Right lobe of liver (tissue), 4 donors: ENCODE measurements around the gene FGF4.

Source experiments
- POLR2A ChIP-seq: fragments of 450-650 bp; IDR thresholded peaks from one replicate; pipeline ENCODE4 v1.6.1; 2017; ENCODE audit warnings: antibody characterized with exemption, mild to moderate bottlenecking
- TF ChIP-seq, protein P1 (sequence below), 4 donors: fragments of 200-600 bp in 3 of 4; fragments of 450-650 bp in 1 of 4; IDR thresholded peaks; one replicate each; pipeline versions ENCODE4 v1.5.1 to v1.8.0; 2016 to 2022; ENCODE audit warnings: antibody characterized with exemption in 4 of 4, mild to moderate bottlenecking in 2 of 4
- donor health status: DM: no; HTN: no; CAD: no.
- donor health status: DM: no; HTN: no; CAD: no.
- donor health status: DM: no; HTN: yes; CAD: no.

DNA sequence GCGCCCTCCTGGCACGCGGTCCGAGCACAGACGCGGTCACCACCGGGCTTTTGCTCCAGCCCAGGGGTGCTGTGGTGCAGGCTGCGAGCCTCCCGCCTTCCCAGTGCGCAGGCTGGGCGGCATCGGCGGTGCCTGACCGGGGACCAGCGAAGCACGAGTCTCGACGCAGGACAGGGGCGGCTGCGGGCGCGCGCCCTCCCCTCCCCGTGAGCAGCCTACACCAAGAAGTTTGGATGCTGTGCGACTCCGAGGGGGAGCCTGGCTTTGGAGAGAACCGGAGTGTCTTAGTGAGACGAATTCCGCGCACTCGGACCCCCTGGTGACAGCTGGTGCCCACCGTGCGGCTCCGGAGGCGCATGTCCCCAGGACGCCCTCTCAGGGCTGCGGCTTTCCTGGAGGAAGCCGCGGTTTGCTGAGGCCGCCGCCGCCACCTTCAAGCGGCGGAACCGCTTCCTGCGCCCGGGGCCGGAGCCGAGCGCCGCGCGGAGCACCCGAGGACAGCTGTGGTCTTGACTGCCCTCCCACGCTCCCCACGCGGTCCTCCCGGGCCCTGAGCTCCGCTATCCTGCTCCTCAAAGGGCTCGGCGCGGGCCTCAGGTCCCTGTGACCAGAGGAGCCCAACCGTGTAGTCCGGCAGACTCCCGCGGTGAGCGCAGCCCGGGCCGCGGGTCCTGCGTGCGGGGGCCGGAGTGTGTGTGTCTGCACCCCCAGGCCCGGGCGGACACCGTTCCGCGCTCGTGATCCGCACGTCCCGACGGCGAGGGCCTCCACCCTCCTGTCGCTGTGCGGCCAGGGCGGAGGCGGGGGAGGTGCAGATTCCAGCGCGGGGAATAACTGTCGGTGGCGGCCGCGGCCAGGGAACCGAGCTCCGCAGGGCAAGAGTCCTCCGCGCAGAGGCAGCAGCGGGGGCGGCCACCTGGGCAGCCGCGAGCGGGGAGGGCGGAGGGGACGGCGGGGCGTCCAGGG is 42.4 kb upstream of the FGF4 start:
- TF ChIP-seq, protein P1, sequence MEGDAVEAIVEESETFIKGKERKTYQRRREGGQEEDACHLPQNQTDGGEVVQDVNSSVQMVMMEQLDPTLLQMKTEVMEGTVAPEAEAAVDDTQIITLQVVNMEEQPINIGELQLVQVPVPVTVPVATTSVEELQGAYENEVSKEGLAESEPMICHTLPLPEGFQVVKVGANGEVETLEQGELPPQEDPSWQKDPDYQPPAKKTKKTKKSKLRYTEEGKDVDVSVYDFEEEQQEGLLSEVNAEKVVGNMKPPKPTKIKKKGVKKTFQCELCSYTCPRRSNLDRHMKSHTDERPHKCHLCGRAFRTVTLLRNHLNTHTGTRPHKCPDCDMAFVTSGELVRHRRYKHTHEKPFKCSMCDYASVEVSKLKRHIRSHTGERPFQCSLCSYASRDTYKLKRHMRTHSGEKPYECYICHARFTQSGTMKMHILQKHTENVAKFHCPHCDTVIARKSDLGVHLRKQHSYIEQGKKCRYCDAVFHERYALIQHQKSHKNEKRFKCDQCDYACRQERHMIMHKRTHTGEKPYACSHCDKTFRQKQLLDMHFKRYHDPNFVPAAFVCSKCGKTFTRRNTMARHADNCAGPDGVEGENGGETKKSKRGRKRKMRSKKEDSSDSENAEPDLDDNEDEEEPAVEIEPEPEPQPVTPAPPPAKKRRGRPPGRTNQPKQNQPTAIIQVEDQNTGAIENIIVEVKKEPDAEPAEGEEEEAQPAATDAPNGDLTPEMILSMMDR (IDR thresholded peaks at IDR 0.05) = no peak
- TF ChIP-seq POLR2A = no peak
